ENCODE measurements around the gene DGAT2. TPM values are rescaled to one million over a fixed set of nuclear protein-coding genes. Genes with fewer than 3 reads are reported as not detected.

Gene DGAT2
- total RNA-seq, 1 donor from 2014 or later: 1.4 TPM

GRCh38 chr11:75802021-75802912 is 33.7 kb downstream of the DGAT2 start:
- Mint-ChIP-seq H3K27me3 (no peaks in the 10 kb centered on the region), H3K9me3 (ENCODE audit: low read depth) (no peaks in the 10 kb centered on the region), H3K27ac (peak overlapping the region; percentile 77), H3K36me3 (ENCODE audit: insufficient read depth) (no peaks in the 10 kb centered on the region), H3K4me3 (ENCODE audit: low read depth) (no peak overlapping the region), H3K4me1 (ENCODE audit: low read depth) (no peaks in the 10 kb centered on the region)
- no peak for DNase-seq (ENCODE audit: low spot score, unreplicated experiment)
- no peak for TF ChIP-seq CTCF (IDR thresholded peaks at IDR 0.05; ENCODE audit: unreplicated experiment)

- H3K9me3 Mint-ChIP-seq (ENCODE audit: low read depth): no peaks in the 10 kb centered on the region
- H3K4me3 Mint-ChIP-seq (ENCODE audit: low read depth): no peak overlapping the region
- H3K36me3 Mint-ChIP-seq (ENCODE audit: insufficient read depth): no peaks in the 10 kb centered on the region
- H3K4me1 Mint-ChIP-seq (ENCODE audit: low read depth): no peaks in the 10 kb centered on the region
- H3K27me3 Mint-ChIP-seq: no peaks in the 10 kb centered on the region
- no peak overlapping the region for H3K27ac Mint-ChIP-seq
- peak; percentile 66 for DNase-seq (ENCODE audit: low spot score, unreplicated experiment)
- peak; percentile 90 for TF ChIP-seq CTCF (IDR thresholded peaks at IDR 0.05; ENCODE audit: unreplicated experiment)
These were observed 34.6 kb downstream of the DGAT2 start for GRCh38 chr11:75802913-75803820.

GRCh38 chr11:75809111-75809510 is 40.5 kb downstream of the DGAT2 start:
- no peak for DNase-seq (ENCODE audit: low spot score, unreplicated experiment)
- no peaks in the 10 kb centered on the region for H3K27me3 Mint-ChIP-seq
- no peak overlapping the region for H3K27ac Mint-ChIP-seq
- no peaks in the 10 kb centered on the region for H3K9me3 Mint-ChIP-seq (ENCODE audit: low read depth)
- no peak for TF ChIP-seq CTCF (IDR thresholded peaks at IDR 0.05; ENCODE audit: unreplicated experiment)
- no peaks in the 10 kb centered on the region for H3K36me3 Mint-ChIP-seq (ENCODE audit: insufficient read depth)
- no peak overlapping the region for H3K4me3 Mint-ChIP-seq (ENCODE audit: low read depth)
- H3K4me1 Mint-ChIP-seq (ENCODE audit: low read depth): peaks cover 11% of the 10 kb centered on the region

- no peak for TF ChIP-seq CTCF (IDR thresholded peaks at IDR 0.05; ENCODE audit: unreplicated experiment)
- no peaks in the 10 kb centered on the region for H3K27me3 Mint-ChIP-seq
These were observed 41.4 kb downstream of the DGAT2 start for GRCh38 chr11:75809991-75810390.

More at GRCh38 chr11:75809991-75810390, 41.4 kb downstream of the DGAT2 start:
- Mint-ChIP-seq H3K27ac (no peak overlapping the region), H3K36me3 (ENCODE audit: insufficient read depth) (no peaks in the 10 kb centered on the region), H3K9me3 (ENCODE audit: low read depth) (no peaks in the 10 kb centered on the region), H3K4me1 (ENCODE audit: low read depth) (peaks cover 11% of the 10 kb centered on the region), H3K4me3 (ENCODE audit: low read depth) (no peak overlapping the region)
- DNase-seq (ENCODE audit: low spot score, unreplicated experiment): no peak
